WI38 (cell line): ENCODE measurements around the gene EFL1.

Source experiments
- H3K4me3 ChIP-seq: 2 replicates; pipeline ENCODE4 v1.5.1; 2011; ENCODE audit warnings: low read depth, mild to moderate bottlenecking, control low read depth, low read length
- TF ChIP-seq, protein P1 (sequence below): IDR thresholded peaks from 2 replicates; pipeline ENCODE4 v1.5.1; 2012; ENCODE audit warnings: low read depth, mild to moderate bottlenecking, control low read depth, low read length

The EFL1 gene

DNA sequence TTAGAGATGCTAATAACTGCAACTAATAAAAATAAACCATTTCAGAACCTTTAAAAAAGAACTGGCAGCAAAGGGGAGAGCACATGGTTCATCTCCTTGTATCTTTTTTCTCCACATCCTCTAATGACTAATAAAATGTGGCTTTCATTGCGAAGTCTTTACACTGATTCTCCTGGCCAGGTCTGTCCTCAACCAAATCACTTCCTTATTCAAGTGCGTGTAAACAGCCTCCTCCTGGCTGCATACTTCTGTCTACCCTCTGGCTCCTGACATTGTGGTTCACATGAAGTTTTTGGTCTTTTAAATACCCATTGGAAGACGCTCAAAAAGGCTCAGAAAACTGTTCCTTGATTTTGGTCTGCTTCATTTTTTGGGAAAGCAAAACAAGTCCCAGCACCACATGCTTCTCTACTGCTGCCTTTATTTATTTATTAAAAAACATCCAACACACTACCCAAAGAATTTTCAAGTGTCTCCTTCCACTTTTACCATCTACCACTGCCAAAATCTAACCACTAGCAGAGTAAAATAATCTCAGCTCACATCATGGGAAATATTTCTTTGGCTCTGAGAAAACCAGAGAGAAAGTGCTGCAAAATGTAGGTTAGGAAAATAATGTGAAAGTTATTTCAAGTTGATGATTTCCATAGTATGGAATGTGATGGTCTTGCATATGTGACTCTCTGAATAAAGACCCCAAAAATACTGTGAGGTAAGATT is 85.1 kb downstream of the EFL1 start:
- H3K4me3 ChIP-seq, result no peak overlapping the region
- TF ChIP-seq, protein P1, sequence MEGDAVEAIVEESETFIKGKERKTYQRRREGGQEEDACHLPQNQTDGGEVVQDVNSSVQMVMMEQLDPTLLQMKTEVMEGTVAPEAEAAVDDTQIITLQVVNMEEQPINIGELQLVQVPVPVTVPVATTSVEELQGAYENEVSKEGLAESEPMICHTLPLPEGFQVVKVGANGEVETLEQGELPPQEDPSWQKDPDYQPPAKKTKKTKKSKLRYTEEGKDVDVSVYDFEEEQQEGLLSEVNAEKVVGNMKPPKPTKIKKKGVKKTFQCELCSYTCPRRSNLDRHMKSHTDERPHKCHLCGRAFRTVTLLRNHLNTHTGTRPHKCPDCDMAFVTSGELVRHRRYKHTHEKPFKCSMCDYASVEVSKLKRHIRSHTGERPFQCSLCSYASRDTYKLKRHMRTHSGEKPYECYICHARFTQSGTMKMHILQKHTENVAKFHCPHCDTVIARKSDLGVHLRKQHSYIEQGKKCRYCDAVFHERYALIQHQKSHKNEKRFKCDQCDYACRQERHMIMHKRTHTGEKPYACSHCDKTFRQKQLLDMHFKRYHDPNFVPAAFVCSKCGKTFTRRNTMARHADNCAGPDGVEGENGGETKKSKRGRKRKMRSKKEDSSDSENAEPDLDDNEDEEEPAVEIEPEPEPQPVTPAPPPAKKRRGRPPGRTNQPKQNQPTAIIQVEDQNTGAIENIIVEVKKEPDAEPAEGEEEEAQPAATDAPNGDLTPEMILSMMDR, result no peak

DNA sequence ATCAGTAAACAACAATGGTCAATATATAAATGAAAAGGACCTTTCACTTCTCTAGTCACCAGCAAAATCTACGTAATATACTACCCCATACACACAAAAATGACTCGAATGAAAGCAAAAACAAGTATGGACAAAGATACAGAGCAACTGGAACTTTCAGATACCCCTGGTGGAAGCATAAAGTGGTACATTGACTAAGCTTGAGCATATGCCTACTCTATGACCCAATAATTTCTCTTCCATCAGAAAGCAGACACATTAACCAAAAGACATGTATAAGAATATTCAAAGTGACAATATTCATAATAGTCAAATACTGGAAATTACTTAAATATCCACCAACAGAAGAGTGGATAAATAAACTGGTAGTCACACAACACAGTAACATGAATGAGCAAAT is 86.0 kb downstream of the EFL1 start:
- TF ChIP-seq, protein P1, result no peak
- H3K4me3 ChIP-seq, result no peak overlapping the region

DNA sequence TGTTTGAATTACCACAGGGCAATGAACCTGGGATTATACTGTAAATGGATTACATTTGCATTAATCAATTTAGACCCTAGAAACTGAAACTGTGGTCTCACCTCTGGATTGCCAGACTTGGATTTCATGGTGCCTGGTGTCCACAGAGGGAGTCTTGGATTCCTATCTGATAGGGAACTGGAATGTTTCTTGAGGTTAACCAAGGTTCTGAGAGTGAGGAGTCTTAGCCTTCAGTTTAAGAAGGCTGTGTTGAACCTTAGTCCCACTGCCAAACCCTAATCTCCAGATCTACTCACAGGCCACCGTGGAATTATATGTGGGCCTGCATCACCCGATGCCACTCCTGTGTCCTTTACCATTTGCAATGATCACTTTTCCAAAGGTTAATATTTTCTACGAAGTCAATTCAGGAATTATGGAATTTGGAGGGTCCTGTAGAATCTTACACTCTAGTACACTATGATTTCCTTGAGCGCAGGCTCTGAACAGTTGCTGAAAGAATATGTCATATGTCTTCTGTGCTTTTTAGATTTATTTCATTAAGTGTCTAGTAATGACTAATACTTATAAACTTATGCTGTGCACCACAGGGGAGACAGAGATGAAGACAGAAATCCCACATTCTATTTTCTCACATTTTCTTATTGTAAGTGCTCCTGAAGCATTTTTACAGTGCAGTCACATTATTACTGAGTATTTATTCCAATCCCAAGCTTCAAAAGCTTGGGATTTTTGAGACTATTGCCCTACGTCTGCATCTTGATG is 87.9 kb downstream of the EFL1 start:
- TF ChIP-seq, protein P1, result no peak
- no peak overlapping the region for H3K4me3 ChIP-seq

DNA sequence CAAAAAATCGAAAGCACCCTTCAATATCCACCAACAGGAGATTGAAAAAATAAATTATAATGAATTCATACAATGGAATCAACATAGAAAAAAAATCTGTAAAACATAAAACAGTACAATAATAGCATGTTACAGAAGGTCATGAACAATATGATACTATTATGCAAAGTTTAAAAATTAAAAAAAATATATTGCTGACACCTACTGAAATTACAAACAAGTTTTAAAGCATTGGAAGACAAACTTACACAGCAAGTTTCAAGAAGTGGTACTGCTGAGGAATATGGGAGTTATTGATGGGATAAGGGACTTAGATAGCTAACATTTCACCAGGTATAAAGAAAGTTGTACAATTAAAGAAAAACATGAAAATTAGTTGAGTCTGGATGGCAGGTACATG is 89.4 kb downstream of the EFL1 start:
- H3K4me3 ChIP-seq, result no peak overlapping the region
- TF ChIP-seq, protein P1, result no peak

DNA sequence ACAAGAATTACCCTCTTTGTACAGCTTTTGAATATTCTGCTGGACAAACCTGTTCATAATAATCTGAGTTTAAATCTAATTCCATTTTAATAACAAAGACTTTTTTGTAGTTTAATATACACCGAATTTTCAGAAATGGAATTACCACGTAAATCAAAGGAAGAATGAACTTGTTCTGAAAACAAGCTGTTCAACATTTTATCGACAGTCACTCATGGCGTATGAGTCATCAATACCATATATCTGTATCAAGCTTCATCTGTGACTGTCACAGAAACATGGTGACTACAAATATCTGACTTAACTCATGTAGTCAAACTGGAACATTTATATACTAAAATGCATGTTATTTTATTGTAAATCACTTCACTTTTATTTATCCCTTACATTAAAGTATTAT is 90.0 kb downstream of the EFL1 start:
- no peak overlapping the region for H3K4me3 ChIP-seq
- TF ChIP-seq, protein P1, result no peak

DNA sequence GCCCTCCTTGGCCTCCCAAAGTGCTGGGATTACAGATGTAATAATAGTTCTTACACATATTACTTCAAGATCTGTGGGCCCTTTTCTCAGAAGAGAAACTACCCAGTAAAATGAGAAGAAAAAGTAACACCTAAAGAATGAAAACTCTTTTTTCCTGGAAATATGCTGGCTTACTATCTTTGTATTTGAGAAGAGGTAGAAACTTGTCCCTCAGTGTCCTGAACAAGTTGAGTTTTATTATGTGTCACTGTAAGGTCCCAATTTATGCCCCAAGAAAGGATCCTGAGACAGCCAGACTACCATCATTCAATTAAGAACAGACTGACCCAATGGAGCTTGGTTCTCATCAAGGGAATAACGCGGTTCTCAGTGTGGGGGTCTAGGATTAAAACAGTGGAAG is 93.8 kb downstream of the EFL1 start:
- H3K4me3 ChIP-seq, result no peak overlapping the region
- TF ChIP-seq, protein P1, result no peak

DNA sequence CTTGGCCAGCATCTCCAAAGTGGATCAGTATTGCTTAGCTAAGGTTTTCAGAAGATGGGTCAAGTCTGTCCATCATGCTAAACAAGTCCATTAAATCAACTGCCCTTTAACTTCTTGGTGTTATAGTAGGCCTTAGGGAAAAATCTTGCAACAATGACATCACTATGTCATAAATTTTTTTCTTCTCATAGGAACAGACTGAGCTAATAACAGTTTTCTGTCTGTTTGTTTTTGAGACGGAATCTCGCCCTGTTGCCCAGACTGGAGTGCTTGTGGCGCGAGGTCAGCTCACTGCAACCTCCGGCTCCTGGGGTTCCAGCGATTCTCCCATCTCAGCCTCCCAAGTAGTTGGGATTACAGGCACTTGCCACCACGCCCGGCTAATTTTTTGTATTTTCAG is 94.2 kb downstream of the EFL1 start:
- TF ChIP-seq, protein P1, result no peak
- H3K4me3 ChIP-seq, result no peak overlapping the region
